Dermis blood vessel endothelial cell (primary cell): ENCODE results near the gene TRIM63. TPM values are rescaled to one million over a fixed set of nuclear protein-coding genes. Genes with fewer than 3 reads are reported as not detected.
A peak's percentile ranks its signal among the peaks of the same experiment; 100 is the strongest.

Experiments used
- DNase-seq: peaks from one replicate; pipeline ENCODE4 v3.0.0; 2010
- total RNA-seq: library from RNA; depleted of rRNA; stranded (reverse); fragments of >200 nt; gene quantifications from 2 replicates; pipeline ENCODE4 v1.2.3, GENCODE V29; 2014

Gene TRIM63
- total RNA-seq, 1 donor from 2014 or later = not detected

DNA sequence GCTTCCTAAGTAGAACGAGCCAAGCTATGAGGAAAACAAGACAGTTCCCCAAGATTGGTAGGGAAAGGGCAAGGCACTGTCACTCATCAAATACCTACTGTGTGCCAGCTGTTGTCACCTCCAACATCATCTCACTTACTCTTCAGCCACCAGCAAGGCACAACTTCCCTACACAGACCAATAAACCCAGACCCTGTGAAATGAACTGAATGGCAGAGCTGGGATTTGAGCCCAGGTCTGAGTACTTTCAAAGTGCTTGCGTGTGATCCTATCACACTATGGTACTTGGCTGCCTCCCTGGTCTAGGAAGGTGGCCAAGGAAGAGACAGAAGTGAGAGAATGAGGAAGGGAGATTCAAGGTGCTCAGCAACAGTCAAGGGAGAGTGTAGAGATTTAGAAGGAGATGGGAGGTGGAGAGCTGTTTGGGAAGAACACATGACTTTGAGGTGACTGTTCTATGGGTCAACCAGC, 16.7 kb upstream of the TRIM63 start:
- DNase-seq = no peak

DNA sequence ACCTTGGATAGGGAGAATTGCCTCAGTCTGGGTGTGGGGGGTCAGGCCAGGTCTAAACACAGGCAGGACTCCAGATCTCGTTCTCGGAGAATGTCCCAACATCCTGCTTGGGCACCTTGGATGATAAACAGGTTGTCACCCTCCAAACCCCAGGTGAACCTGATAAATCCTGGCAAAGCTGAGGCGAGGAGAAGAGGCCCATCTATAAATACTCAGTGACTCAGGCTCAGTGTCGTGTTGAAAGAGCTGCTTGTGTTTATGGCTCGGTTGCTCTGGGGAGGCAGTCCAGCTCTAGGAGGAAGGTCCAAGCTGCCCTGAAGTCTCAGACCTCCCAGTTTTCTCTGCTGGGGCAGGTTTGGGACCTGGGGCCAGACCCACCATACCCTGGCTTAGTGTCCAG, 15.8 kb upstream of the TRIM63 start:
- no peak for DNase-seq

DNA sequence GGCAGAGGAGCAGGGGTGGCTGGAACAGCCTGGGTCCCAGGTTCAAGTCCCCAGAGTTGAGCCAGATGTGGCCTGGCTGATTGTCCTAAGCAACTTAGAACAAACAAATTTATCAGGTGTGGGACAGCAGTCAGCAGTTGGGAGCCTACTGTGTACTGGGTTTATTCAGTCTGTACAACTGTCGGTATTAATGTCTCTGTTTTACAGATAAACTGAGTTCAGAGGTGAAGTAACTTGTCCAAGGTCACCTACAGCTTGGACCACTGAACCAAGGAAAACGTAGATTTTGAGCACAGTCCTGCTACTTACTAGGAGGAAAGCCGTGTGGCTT, 14.6 kb upstream of the TRIM63 start:
- DNase-seq = no peak

DNA sequence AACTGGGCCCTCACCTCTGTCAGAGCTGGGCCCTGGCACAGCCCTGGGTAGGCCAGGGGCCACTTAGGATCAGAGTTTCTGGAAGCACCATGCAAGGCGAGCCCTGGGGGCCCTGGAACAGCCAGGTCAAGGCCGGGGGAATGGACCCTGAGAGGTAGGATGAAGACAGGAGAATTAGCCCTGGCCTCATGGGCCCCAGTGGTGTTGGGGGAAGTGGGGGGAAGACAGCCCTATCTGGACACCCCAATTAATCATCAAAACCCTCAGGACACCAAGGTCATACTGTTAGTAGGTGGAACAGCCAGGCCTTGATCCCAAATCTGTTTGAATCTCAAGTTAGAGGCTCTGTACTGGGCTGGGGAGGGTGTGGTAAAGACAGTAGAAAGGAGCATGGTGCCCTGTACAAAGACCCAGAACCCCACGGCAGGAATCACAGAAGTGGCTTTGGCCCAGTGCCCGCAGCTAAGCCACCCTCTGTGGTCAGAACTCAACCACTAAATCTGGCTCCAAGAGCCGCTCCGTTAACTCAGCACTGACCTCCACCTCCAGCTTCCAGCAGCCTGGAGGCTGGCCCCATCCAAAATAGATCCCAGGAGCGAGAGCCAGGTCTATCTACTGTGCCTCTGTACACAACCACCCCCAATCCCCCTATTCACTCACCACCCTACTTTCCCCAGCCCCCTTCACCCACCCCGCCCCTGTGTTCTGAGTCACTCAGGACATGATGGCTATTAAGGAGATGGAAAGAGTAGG, 14.0 kb upstream of the TRIM63 start:
- DNase-seq = no peak

DNA sequence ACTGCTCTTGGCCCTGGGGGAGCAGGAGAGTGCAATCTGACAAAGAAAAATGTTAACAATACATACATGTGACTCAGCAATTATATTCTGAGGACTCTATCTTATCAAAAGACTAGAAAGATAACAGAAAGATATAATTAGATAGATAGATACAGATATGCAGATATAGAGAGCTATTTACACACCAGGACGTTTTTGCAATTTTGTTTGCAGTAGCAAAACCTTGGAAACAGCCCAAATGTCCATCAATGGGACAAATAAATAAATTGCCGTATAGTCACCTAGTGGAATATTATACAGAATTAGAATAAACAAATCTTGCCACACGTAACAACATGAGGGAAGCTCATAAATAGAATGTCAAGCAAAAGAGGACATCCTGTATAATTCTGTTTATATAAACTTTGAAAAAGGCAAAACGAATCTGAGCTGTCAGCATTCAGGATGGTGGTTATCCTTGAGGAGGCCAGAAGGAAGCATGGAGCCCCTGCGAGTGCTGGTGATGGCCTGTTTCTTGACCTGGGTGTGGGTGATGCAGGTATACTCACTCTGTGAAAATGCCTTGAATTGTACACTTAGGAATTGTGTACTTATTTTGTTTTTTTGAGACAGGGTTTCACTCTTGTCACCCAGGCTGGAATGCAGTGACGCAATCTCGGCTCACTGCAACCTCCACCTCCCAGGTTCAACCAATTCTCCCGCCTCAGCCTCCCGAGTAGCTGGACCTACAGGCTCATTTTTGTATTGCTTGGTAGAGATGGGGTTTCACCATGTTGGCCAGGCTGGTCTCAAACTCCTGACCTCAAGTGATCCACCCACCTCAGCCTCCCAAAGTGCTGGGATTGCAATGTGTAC, 12.8 kb upstream of the TRIM63 start:
- DNase-seq = no peak

DNA sequence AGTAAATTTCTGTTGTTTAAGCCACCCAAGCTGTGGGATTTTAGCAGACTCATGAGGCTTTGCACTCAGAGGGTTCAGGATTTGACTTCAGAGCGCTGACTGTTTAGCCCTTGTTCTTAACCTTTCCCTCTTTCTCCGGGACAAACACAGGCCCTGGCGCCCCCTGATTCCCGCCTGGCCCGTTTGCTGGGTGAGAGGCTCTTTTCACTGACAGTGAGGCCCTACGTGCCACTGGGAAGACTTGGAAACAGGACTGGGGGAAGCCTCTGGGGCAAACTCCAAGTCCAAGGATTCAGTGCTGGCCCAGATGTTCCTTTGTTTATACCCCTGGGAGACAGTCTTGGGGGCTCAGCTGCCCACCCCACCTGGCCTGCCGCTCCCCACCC, 11.7 kb upstream of the TRIM63 start:
- no peak for DNase-seq

DNA sequence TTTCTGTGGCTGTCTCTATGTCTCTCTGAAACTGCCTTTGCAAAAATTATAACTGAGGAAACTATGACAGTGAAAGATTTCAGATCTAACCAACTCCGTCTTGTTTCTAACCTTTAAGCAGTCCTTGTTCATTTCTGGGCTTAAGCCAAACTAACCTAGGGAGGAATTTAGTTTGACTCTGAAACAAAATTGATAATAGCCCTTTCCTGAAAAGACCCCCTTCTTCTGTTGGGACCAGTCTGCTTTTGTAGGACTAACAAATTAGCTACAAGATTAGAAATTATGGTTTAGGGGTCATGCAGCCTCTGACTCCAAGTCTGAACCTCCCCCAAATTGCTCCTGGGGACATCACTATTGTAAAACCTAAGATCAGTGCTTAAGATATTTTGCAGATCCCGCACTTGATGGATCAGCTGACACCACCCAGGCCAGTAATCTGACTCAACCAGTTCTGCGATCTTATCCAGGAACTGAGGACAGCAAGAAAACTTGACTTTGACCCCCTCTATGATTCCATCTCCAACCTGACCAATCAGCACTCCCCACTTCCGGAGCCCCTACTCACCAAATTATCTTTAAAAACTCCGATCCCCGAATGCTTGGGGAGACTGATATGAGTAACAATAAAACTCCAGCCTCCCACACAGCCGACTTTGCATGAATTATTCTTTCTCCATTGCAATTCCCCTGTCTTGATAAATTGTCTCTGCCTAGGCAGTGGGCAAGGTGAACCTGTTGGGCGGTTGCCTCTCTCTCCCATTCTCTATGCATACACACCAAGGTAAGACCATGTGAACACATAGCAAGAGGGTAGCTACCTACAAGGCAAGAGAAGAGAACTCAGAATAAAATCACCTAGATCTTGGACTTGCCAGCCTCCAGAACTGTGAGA, 11.1 kb upstream of the TRIM63 start:
- no peak for DNase-seq

DNA sequence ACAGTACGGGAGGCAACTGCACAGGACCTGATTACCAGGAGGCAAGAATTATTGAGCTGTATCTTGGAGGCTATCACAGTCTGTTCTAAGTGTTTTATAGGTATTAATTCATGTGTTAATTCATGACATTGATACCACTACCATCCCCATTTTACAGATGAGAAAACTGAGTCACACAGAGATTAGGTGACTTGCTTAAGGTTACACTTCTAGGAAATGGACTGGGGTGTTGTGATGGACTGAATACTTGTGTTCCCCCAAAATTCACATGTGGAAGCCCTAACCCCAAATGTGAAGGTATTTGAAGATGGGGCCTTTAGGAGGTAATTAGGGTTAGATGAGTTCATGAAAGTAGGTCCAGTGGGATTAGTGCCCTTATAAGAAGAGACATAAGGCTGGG, 10.1 kb upstream of the TRIM63 start:
- DNase-seq = no peak

DNA sequence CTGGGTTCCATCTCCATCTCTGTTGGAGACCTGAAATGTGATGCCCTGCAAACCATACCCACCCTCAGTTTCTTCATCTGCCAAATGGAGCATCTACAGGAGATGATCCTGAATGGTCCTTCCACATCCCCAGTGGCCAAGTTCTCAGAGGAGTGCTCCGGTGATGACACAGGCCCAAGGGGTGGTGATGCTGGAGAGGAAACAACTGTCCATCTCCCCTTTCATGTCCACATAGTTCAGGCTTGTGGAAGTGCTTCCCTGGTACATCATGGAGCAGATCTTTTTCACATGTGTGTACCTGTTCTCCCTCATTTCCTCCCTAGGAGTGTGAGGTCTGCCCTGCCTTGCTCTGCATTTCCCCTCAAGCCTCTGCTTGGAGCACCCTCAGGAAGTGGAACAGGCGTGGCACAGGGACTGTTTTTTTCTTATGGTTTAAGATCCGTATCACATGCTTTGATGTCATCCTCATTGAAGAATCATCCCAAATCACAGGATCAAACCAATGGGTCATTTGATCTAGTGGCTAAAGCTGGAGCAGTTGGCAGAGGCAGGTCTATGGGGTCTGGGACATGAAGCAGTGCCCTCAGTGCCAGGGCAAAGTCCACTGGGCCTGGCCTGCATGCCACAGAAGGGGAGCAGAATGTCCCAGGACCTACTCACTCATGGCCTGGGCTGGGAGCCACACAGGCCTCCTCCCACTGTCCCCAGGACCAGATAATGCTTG, 8.2 kb upstream of the TRIM63 start:
- DNase-seq = no peak

DNA sequence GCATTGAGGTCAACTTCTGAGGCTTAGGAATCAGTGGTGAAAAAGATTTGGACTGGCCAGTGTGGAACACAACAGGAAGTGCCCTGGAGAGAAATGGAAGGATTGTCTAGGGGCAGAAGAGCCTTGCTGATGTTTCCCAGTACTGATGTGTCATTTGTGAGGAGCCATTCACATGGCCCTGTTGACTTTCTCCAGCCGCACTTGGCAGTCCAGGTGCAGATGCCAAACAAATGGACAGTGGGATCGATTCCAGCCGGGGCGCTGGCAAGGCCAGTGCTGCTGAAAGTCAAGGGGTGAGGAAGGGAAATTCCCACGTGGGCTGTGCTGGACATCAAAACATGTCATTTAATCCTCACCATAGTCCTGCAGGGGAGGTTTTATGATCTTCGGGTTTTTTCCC, 4.9 kb upstream of the TRIM63 start:
- DNase-seq = peak; percentile 5

DNA sequence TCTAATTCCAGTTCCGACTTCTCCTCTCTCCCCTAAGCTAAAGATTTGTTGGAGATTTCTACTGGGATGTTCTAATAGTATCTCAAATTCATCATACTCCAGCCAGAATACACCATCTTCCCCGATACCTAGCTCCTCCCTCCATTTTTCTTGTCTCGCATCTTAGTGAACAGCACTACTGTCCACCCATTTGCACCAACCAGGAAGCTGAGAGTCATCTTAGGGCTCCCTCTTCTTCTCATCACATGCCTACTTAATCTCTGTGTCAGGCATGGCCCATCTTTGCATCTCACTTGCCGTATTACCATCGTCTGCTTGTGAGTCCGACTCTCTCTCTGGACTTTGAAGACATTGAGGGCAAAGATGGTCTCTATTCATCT, 3.5 kb upstream of the TRIM63 start:
- DNase-seq = no peak

DNA sequence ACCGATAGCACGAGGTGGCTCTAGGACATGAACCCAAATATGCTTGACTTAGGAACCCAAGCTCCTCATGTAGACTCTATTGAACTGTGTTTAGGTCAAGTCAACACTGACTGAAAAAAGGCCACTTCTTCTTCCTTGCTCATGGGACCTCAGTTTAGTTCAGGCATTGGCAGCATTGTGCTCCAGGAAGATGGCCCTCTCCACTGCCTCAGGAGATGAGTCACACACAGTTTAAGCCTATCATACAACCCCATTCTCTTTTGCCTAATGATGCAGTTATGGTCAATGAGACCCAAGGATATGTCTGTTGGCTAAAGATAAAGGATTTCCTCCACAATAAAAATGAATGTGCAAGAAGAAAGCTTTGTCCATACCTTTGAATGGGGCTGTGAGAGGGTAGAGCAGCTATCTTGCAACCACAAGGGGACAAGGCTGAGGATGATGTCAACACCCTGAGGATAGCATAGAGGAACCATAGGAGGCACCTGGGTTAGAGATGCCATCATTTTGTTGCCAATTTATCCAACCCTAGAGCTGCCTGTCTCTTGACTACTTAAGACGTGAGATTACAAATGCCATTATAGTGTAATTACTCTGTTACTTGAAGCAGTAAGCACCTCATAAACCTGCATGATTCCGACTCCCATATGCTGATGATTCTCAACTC, 3.0 kb upstream of the TRIM63 start:
- peak; percentile 9 for DNase-seq

DNA sequence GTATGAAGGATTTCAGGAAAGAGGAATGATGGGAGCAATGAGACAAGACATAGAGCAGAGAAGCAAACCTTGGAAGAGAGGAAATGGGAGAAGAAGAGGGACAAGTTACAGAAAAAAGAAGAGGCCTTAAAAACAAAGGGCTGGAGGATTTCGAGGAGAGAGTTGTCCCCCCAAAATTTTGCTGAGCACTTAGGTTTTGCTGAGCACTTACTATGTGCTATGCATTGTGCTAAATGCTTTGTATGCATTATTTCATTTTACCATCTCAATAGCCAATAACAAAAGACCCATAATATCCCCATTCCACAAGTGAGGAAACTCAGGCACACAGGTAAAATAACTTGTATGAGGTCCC, 2.5 kb upstream of the TRIM63 start:
- DNase-seq = no peak

DNA sequence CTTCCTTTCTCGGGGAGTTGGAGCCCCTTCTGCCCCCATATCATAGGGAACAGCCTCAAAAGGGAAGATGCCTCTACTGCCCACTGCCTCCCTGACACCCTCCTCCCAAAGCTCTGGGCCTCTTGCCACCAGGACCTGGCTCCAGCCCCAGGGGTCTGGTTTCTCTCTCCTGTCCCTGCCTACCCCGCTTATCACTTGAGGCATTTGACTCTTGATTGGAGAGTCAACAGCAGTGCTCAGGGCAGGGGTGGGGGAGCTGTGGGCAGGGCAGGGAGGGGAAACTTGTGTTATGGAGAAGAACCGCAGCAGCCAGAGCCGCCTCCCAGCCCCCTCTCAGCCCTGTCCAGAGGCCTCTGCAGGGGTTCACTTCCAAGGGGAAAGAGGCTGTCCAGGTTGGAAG, 573 bp downstream of the TRIM63 start:
- DNase-seq = no peak

DNA sequence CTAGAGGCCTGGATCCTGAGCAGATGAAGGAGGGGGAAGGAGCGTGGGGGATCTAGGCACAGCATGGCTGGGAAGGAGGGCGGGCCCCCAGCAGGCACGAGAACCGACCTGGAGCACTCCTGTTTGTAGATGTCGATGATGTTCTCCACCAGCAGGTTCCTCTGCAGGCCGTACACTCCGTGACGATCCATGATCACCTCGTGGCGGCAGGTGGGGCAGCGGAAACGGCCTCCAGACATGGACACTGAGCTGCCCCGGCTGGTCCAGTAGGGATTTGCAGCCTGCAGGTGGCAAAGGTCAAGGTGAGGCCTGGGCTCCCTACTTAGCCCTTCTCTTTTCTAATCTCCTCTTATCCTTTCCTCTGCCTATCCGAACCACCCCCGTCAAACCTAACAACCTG, 1.3 kb downstream of the TRIM63 start:
- DNase-seq = no peak

DNA sequence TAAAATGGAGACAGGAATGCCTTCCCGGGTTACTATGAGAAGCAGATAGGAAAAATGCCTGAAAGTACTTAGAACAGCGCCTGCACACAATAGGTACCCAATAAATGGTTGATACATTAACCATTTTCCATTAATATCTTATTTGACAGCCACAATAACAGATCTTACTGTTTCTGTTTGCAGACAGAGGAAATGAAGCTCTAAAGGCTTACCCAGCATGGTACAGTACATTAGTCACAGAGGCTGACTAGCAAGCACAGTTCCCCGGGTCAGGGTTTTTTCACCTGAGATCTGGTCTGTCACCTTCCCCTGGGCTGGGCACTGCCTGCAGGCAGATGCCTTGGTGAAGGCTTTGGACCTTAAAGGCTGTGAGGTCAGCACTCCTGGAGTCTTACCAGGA, 2.9 kb downstream of the TRIM63 start:
- DNase-seq = no peak

DNA sequence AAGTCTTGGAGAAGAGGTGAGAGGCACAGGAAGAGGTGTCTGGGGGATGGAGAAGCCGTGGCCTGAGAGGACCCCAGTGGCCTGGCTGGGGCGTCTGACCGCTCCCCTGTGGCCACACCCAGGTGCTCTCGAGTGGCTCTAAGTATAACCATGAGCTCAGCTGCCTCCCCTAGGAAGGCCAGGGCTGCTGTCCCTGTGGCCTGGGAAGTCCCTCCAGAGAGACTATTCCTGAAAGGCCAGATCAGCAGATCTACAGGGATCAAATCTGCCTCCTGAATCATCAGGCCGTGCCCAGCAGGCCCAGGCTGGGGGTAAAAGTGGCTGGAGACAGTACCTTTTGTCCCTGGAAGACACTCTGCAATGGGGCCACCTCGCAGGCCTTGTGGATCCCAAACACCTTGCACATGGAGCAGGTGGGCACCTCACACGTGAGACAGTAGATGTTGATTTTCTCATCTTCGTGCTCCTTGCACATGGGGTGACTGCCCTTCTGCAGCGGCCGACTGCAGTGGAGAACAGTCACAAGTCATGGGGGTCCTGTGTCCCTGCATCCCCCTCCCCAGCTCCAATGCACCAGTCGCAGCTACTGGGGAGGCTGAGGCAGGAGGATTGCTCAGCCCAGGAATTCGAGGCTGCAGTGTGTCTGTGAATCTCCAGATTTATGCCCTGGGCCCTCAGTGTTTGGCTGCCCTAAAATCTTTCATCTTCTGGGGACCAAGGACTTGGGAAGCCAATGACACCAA, 6.4 kb downstream of the TRIM63 start:
- no peak for DNase-seq

DNA sequence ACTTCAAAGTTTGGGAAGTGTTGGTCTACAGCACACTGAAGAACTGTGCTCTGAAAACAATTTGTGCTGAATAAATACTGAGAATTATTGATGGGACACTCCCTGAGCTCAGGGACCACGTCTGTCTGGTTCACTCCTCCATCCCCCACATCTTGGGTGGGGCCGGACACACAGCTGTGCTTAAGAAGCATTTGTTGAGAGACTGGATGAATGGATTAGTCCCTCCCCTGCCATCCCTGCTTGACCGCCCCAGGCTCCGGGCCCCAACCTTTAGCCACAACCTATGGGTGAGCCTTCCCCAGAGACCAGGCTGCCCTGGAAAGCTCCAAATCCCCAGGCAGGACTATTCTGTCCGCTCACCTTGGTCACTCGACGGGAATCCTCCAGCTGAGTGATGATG, 7.5 kb downstream of the TRIM63 start:
- DNase-seq = no peak

DNA sequence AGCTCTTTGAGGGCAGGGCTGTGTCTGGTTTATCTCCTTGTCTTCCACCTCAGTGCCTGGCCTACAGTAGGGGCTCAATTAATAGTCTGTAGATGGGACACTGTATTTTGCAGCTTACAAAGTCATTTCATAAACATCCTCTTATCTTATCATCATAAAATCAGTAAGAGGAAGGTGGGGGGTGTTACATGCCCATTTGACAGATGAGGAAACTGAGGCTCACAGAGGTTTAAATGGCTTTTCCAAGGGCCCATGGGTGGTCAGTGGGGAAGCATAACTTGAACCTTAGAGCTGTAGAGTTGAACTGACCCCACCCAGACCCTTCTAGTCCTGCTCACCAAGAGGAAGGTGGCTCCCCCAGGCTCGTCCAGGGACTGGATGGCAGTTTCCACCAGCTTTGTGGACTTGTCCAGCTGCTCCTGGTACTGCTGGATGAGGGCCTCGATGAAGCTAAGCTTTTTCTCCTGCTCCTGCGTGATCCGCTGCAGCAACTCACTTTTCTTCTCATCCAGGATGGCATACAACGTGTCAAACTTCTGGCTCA, 9.3 kb downstream of the TRIM63 start:
- DNase-seq = no peak

DNA sequence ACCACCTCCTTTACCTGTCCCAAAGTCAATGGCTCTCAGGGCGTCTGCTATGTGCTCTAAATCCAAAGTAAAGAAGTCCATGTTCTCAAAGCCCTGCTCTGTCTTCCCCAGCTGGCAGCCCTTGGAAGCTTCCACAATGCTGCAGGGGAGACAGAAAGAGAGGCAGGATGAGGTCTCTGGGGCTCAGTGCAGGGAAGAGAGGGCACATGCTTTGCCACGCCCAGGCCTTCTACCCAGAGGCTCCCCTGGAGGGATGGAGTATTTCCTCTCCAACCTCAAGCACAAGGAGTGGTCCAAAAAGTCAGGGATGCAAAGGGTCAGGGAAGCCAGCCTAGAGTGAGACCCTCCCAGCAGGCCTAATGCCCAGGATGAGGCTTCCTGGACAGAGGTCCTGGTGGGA, 10.2 kb downstream of the TRIM63 start:
- DNase-seq = no peak

DNA sequence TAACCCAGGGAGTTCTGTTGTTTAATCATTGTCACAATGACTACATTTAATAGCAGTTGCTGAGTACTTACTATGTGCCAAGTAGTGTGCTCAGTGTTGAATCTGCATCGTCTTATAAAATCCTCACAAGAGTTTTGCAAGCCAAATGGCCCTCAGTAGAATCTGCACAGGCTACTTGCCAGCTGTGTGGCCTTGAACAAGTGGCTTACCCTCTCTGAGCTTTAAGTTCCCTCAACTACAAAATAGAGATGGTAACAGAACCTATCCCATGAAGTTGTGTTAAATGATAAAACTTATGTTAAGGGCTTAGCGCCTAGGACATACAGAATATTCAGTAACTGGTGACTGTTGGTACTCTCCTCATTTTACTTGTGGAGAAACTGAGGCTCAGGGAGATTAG, 12.4 kb downstream of the TRIM63 start:
- DNase-seq = no peak
